Stimulated activated naive CD8-positive, alpha-beta T cell treated with anti-CD3 and anti-CD28 coated beads, Interleukin-15, Interleukin-2, amounts not matched to agents 100 U/mL and 50 U/mL, for 24 hours (primary cell): ENCODE data around the gene MCRIP1.
A peak's percentile ranks its signal among the peaks of the same experiment; 100 is the strongest.

Experiments used
- ATAC-seq: fragments of 150-1000 bp; cut with Tn5 transposase; one replicate; pipeline ENCODE4 v1.10.0; 2021
- DNase-seq: peaks from one replicate; pipeline ENCODE4 v3.0.0; 2021

The MCRIP1 gene

DNA sequence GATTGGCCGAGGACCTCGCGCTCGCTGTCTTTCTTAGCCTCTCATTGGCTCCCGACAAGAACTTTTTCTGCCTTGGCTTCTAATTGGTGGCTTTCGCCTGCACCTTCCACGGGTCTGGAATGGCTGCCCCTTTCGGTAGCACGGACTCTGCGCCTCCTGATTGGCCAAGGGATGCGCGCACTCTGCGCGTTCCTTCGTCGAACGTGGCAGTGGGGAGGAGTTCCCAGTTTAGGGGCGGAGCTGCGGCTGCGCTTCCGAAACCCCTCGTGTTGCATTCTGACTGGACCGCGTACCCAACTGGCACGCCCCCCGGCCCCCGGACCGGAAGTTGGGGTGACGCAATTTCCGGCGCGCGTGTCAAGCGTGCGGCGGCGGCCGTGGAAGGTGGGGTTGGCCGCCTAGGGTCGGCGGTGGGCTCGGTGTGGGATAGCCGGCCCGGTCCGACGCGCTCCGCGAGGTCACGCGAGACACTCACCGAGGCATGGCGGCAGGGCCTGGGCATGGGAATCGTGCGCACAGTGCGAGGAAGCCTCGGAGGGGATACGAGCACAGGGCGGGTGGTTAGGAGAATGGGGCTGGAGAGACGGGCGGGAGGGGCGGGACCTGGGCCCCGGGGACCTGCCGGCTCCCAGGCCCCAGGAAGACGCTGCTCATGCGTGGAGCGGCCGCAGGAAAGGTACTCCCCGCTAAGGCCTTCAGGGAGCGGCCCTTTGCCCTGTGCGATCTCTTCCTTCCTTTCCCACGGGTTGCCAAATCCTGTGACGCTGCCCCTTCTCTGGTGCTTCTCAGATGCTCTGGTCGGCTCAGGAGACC lies 27.9 kb upstream of the MCRIP1 start:
- peak; percentile 91 for ATAC-seq
- DNase-seq: peak; percentile 99

GRCh38 chr17:81859906-81860755 lies 27.0 kb upstream of the MCRIP1 start, which contains the start of gene P4HB:
TSS of gene P4HB (minus strand) at chr17:81860535. CDS start at chr17:81860471, 64 bp downstream.
- peak; percentile 97 for DNase-seq
- no peak for ATAC-seq

DNA sequence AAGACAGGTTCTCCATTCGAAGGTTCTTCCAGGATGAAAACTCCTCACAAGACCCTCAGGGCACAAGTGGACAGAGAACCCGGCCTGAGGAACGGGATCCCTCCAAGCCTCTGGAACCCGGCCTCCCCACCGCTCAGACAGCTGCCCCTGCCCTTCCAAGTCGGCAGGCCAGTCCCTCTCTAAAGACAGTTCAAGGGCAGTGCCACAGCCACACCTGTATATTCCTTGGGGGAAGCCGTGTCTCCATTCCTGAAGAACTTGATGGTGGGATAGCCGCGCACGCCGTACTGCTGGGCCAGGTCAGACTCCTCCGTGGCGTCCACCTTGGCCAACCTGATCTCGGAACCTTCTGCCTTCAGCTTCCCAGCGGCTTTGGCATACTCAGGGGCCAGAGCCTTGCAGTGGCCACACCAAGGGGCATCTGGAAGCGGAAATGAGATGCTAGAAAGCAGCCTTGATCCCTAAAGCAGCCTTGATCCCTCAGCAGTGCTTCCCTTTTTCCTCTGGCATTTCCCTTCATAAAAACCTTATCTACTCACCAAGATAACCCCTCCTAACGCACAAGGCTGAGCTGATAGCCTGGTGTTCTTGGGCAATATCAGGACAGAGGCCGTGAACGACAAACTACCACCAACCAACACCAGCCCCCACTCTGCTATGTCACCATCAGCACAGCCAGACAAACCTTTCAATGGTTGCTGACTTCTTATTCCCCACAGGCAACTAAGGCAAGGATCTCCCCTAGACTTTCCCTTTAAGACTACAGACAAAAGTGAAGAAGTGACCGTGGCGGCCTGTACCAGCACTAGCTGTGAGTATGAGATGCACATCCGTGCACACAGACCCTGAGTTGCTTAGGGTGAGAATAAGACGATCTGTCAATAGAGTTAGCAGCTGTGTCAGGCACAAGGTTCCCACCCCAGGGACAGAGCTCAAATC lies 26.1 kb upstream of the MCRIP1 start:
- ATAC-seq (no peak), DNase-seq (no peak)

- ATAC-seq (no peak), DNase-seq (no peak)
These were observed 25.3 kb upstream of the MCRIP1 start for GRCh38 chr17:81858170-81858966.

GRCh38 chr17:81854974-81855774 lies 22.1 kb upstream of the MCRIP1 start:
- DNase-seq (no peak), ATAC-seq (no peak)

GRCh38 chr17:81852237-81852636 lies 19.1 kb upstream of the MCRIP1 start:
- DNase-seq: no peak
- no peak for ATAC-seq

DNA sequence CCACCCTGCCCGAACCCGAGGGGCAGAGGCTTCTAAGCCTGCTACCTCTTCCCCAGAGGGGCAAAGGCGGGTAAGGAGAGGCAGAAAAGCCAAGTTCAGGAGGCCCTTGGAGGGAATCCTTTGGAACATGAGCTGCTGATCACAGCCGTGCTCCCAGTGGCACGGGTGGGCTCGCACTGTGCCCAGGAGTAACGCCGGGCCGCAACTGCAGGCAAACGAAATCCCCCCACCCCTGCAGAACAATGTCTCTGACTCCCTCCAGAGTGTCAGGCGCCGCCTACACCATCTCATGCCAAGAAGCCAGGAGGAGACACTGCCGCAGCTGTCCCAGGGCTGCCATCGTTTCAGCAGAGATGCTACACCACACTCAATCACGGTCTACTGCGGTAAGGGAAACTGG lies 18.3 kb upstream of the MCRIP1 start:
- DNase-seq (no peak), ATAC-seq (no peak)

DNA sequence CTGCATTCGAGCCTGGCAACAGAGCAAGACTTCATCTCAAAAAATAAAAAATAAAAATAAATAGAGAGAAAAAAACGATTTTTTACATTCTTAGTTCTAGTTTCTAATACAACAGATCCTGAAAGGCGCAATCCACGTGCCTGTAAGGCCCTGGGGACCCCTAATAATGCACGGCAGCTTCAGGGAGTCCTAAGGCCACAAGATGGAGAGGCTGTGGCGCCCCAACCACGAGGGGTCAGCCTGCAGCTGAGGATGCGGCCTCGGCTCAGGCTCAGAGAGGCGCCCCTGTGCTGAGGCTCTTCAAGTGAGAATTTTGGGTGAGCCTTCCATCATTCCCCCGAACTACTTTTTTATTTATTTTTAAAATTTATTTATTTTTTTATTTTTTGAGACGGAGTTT lies 16.4 kb upstream of the MCRIP1 start:
- DNase-seq (no peak), ATAC-seq (no peak)

DNA sequence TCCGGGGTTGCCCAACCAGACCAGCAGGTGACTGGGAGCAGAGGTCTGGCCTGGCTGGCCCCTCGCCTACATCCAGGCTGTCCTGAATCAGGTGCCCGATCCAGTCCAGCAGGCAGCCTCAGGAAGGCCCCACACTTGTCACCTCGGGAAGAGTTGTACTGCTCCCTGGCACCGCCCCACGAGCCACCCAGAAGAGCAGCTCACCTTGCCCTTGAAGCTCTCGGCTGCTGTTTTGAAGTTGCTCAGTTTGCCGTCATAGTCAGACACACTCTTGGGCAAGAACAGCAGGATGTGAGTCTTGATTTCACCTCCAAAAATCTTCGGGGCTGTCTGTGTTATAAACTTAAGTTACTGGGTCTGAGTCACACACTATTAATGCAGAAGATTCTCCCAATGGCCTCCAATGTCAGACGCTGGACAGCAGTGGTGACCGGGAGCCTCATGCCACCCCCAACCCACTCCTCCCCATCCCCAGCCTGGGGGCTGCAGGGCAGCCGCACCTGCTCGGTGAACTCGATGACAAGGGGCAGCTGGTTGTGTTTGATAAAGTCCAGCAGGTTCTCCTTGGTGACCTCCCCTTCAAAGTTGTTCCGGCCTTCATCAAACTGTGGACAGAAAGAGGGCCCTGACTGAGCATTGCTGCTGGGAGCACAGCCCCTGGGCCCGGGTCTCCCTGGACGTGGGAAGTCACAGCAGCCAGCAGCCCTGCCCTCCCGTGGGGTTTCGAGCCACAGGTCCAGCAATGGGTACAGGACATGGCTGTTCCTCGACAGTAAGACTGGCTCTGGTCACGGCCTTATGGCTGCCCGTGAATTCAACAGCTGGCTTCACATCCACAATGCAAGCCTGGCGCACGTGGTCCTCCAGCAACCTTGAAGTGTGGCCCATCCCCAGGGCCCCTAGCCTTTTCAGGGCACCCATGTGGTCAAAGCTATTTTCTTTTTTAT lies 13.9 kb upstream of the MCRIP1 start:
- DNase-seq (no peak), ATAC-seq (no peak)

- DNase-seq (no peak), ATAC-seq (no peak)
These were observed 13.0 kb upstream of the MCRIP1 start for GRCh38 chr17:81845881-81846742.

GRCh38 chr17:81845361-81845760 lies 12.3 kb upstream of the MCRIP1 start:
- DNase-seq (no peak), ATAC-seq (no peak)

DNA sequence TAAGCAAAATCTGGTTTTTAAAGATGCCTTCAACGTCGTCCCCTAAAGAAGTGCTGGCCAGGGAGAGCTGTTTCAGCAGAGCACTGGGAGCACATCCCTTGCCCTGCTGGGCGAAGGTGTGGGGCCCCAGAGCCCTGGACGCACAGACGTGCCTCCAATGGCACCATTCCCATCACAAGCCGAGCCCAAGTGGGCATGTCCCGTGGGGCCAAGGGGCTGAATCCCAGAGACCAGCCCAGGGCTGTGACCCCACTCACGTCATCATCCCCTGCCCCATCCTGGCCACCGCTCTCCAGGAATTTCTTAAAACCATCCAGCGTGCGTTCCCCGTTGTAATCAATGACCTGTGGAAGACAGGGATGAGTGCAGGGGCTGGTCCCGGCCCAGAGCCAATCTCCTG lies 11.8 kb upstream of the MCRIP1 start:
- DNase-seq (no peak), ATAC-seq (no peak)

DNA sequence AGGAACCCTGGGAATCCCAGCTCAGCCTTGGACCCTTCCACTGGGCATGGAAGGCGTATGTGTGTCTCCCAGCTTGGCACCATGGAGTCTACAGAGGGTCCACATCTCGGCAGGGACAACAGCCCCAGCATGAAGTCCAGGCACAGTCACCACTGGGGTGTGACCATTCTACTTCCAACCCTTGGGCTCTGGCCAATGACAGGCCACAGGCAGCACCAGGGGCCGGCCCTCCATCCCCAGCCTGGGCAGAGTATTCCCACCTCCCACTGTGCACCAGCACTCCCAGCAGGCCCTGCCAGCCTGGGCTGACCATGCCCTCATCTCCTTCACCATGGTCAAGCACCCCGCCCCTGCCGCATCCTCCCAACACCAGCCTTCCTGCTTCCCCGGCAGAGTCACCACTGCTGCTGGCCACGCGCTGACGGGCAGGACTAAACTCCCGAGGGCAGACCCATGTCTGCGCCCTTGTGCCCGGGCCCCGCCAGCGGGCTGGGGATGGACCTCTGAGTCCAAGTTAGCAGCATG lies 11.3 kb upstream of the MCRIP1 start:
- DNase-seq: no peak
- ATAC-seq: no peak

DNA sequence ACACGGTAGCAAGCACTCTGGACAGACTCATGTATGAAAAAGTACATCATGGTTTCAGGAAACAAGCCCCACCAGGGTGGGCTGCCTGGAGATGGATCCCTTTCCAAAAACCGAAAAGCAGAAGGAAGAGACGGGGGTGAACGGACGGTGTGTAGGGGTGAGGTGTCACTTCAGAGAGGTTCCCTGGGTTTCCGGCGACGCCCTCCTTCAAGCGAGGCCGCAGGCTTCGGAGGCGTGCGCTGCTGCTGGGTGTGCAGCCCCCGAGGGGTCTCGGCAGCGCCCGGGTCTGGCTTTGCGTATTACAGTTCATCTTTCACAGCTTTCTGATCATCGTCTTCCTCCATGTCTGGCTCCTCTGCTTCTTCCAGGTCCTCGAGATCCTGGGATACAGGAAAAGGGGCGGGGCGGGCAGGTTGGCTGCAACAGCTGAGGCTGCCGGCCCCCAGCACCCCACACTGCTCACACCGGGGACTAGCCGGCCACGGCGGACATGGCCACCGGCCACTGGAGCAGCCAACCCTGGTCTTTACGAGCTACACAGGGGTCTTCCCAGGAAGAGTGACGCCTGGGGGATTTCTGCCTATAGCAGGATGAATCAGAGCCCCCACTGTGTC lies 10.7 kb upstream of the MCRIP1 start:
- no peak for DNase-seq
- no peak for ATAC-seq

GRCh38 chr17:81842725-81843504 lies 9.8 kb upstream of the MCRIP1 start:
- ATAC-seq (no peak), DNase-seq (no peak)

DNA sequence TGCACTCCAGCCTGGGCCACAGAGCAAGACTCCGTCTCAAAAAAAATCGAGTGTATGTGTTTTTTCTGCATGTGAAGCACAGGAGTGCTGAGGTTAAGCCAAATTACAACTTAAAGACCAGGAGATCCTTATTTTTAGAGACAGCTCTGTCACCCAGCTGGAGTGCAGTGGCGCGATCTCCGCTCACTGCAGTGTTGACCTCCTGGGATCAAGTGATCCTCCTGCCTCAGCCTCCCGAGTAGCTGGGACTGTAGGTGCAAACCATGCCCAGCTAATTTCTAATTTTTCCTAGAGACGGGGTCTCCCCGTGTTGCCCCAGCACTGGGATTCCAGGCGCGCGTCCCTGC lies 9.3 kb upstream of the MCRIP1 start:
- DNase-seq: no peak
- ATAC-seq: no peak

- ATAC-seq (no peak), DNase-seq (no peak)
These were observed 8.8 kb upstream of the MCRIP1 start for GRCh38 chr17:81841866-81842265.
